GM12878 (cell line): ENCODE measurements around the gene GIMAP8. TPM values are rescaled to one million over a fixed set of nuclear protein-coding genes. Genes with fewer than 3 reads are reported as not detected.

Experiments used
- ATAC-seq: fragments of 200-7000 bp; cut with Tn5 transposase; 3 replicates; pipeline ENCODE4 v1.9.1; 2020; ENCODE audit warnings: mild to moderate bottlenecking, moderate library complexity
- BruUV-seq: library from RNA; stranded (reverse); fragments of 400-500 nt; replicated peaks from 2 replicates; lab custom pipeline; 2021; lab: Mats Ljungman, UMichigan
- CTCF ChIA-PET: fragments of 300-600 bp; sonication (Branson Sonifier 250); formaldehyde crosslinking; extraction: SDS; loops from one replicate; lab custom pipeline; 2021; ENCODE audit warnings: inconsistent platforms; lab: Yijun Ruan, JAX
- POLR2A ChIA-PET: fragments of 350-600 bp; formaldehyde crosslinking; extraction: SDS; loops from one replicate; lab custom pipeline; 2021; ENCODE audit warnings: inconsistent platforms; lab: Charles Lee
- RAD21 ChIA-PET: fragments of 300-600 bp; sonication (Branson Sonifier 250); formaldehyde crosslinking; loops from one replicate; lab custom pipeline; 2023; ENCODE audit warnings: antibody characterized with exemption; ENCODE audit not compliant: unreplicated experiment; lab: Charles Lee
- SMC1A ChIA-PET: fragments of 300-600 bp; sonication (Branson Sonifier 250); formaldehyde crosslinking; loops from one replicate; lab custom pipeline; 2023; ENCODE audit not compliant: unreplicated experiment, uncharacterized antibody; lab: Charles Lee
- DNase-seq: peaks from one replicate; pipeline ENCODE4 v3.0.0-alpha.2; 2011; ENCODE audit warnings: low read depth, low spot score
- FAIRE-seq: peaks from 3 replicates; lab custom pipeline; 2011; peaks lifted over from hg19 to GRCh38; lab: Jason Lieb, UNC
- H2AFZ ChIP-seq: 2 replicates; pipeline ENCODE4 v1.6.0; 2011; ENCODE audit warnings: low read depth, low read length, control low read depth; ENCODE audit not compliant: control insufficient read depth
- H3K27ac ChIP-seq: 2 replicates; pipeline ENCODE4 v1.5.1; 2011; ENCODE audit warnings: control low read depth; ENCODE audit not compliant: control insufficient read depth, insufficient read depth
- H3K27me3 ChIP-seq, 2 experiments: replicated peaks in 1 of 2; 2 replicates each; pipeline versions ENCODE4 v1.6.0 to v1.6.1; 2011; ENCODE audit warnings: low read length in 1 of 2; ENCODE audit not compliant: control insufficient read depth in 2 of 2, insufficient read depth in 2 of 2
- H3K36me3 ChIP-seq, 2 experiments: 2 replicates each; pipeline ENCODE4 v1.5.1; 2011; ENCODE audit warnings: low read length in 1 of 2; ENCODE audit not compliant: control insufficient read depth in 2 of 2, insufficient read depth in 2 of 2
- H3K4me1 ChIP-seq: 2 replicates; pipeline ENCODE4 v1.6.1; 2011; ENCODE audit warnings: mild to moderate bottlenecking, low read length, moderate library complexity, mixed read lengths; ENCODE audit not compliant: control insufficient read depth, insufficient read depth
- H3K4me2 ChIP-seq: 2 replicates; pipeline ENCODE4 v1.6.0; 2011; ENCODE audit warnings: control low read depth; ENCODE audit not compliant: control insufficient read depth, insufficient read depth
- H3K4me3 ChIP-seq: fragments of 200-600 bp; sonication (generic); 2 replicates; pipeline ENCODE4 v1.5.1; 2016
- H3K79me2 ChIP-seq: 2 replicates; pipeline ENCODE4 v1.6.0; 2011; ENCODE audit warnings: low read length; ENCODE audit not compliant: control insufficient read depth, insufficient read depth
- H3K9ac ChIP-seq: 2 replicates; pipeline ENCODE4 v1.8.0; 2011; ENCODE audit warnings: low read length, control low read depth, mixed read lengths; ENCODE audit not compliant: control insufficient read depth, insufficient read depth
- H3K9me3 ChIP-seq: replicated peaks from 3 replicates; pipeline ENCODE4 v1.5.1; 2011; ENCODE audit warnings: mild to moderate bottlenecking, low read length; ENCODE audit not compliant: control insufficient read depth, insufficient read depth
- H4K20me1 ChIP-seq: 2 replicates; pipeline ENCODE4 v1.6.0; 2011; ENCODE audit not compliant: control insufficient read depth, insufficient read depth
- ATF2 ChIP-seq: IDR thresholded peaks from 2 replicates; pipeline ENCODE4 v1.6.1; 2012; ENCODE audit warnings: low read length, inconsistent platforms
- E2F4 ChIP-seq: IDR thresholded peaks from 2 replicates; pipeline ENCODE4 v1.6.1; 2012; ENCODE audit warnings: low read depth, low read length, improper control_type of control experiment
- ELK1 ChIP-seq: IDR thresholded peaks from 2 replicates; pipeline ENCODE4 v1.6.1; 2012; ENCODE audit warnings: low read depth, low read length, improper control_type of control experiment
- GATAD2B ChIP-seq: fragments of 450-650 bp; conservative IDR thresholded peaks from 2 replicates; pipeline ENCODE4 v1.6.1; 2017; ENCODE audit warnings: low read depth, mild to moderate bottlenecking, moderate library complexity
- KLF5 ChIP-seq: fragments of 450-650 bp; IDR thresholded peaks from 2 replicates; pipeline ENCODE4 v1.6.1; 2014; ENCODE audit warnings: mild to moderate bottlenecking; ENCODE audit not compliant: partially characterized antibody
- NBN ChIP-seq: fragments of 450-650 bp; IDR thresholded peaks from 2 replicates; pipeline ENCODE4 v1.6.1; 2016
- SMAD1 ChIP-seq: fragments of 450-650 bp; IDR thresholded peaks from 2 replicates; pipeline ENCODE4 v1.6.1; 2018; ENCODE audit warnings: mild to moderate bottlenecking, low read depth; ENCODE audit not compliant: partially characterized antibody
- TCF12 ChIP-seq: IDR thresholded peaks from 2 replicates; pipeline ENCODE4 v1.6.1; 2011; ENCODE audit warnings: low read depth, mild to moderate bottlenecking, low read length
- YY1 ChIP-seq: IDR thresholded peaks from 2 replicates; pipeline ENCODE4 v1.6.1; 2011; ENCODE audit warnings: low read depth, mild to moderate bottlenecking, low read length
- ZNF207 ChIP-seq: fragments of 450-650 bp; IDR thresholded peaks from 2 replicates; pipeline ENCODE4 v1.6.1; 2014; ENCODE audit warnings: antibody characterized with exemption, mild to moderate bottlenecking, borderline replicate concordance
- ZNF384 ChIP-seq: IDR thresholded peaks from 2 replicates; pipeline ENCODE4 v1.6.1; 2012; ENCODE audit warnings: low read depth, mild to moderate bottlenecking, low read length, improper control_type of control experiment, borderline replicate concordance
- WGBS: methylation state at CpG from one replicate; pipeline ENCODE4 v1.1.6; 2016; ENCODE audit warnings: low lambda C conversion rate; ENCODE audit not compliant: insufficient replicate concordance, insufficient coverage; ENCODE audit errors: missing lambda C conversion rate; 5-methylcytosine and 5-hydroxymethylcytosine counted together
- in situ Hi-C: fragments of 300-500 bp; cut with MboI; formaldehyde crosslinking; loops from 9 replicates; pipeline ENCODE4 v1.14.3; 2018; ENCODE audit warnings: mixed read lengths
- intact Hi-C: fragments of 100-400 bp; cut with micrococcal nuclease; formaldehyde crosslinking; loops from one replicate; pipeline ENCODE4 v1.14.2; 2022; ENCODE audit not compliant: unreplicated experiment
- polyA plus RNA-seq, 11 experiments: library from polyadenylated mRNA; depleted of rRNA in 4 of 11; unstranded in 6 of 11; stranded (reverse) in 5 of 11; fragments of >200 nt; fragmentation: Nextera tagmentation in 4 of 11; fragmentation: Illumina TruSeq in 1 of 11; extraction: Ambion mirVana in 4 of 11; extraction: Trizol in 1 of 11; gene quantifications; 1 replicate in 1 of 11; 2 replicates in 10 of 11; pipeline versions ENCODE4 v1.2.1 to v1.2.3, GENCODE V29; 2011 to 2016; ENCODE audit warnings: inconsistent platforms in 2 of 11, missing spikeins in 2 of 11, low read depth in 1 of 11
- total RNA-seq, 4 experiments: library from RNA; depleted of rRNA in 3 of 4; stranded (reverse); fragments of >200 nt in 3 of 4; fragmentation: Illumina TruSeq in 1 of 4; extraction: Trizol in 1 of 4; gene quantifications; 2 replicates each; pipeline versions ENCODE4 v1.2.1 to v1.2.3, GENCODE V29; 2013 to 2021

The GIMAP8 gene
- total and polyA plus RNA-seq, 10 of the 15 experiments (the other 5 are each of a cell fraction or from before 2014, with no cell fraction given) = 0.66 to 9.7 (median 4.7) TPM

DNA sequence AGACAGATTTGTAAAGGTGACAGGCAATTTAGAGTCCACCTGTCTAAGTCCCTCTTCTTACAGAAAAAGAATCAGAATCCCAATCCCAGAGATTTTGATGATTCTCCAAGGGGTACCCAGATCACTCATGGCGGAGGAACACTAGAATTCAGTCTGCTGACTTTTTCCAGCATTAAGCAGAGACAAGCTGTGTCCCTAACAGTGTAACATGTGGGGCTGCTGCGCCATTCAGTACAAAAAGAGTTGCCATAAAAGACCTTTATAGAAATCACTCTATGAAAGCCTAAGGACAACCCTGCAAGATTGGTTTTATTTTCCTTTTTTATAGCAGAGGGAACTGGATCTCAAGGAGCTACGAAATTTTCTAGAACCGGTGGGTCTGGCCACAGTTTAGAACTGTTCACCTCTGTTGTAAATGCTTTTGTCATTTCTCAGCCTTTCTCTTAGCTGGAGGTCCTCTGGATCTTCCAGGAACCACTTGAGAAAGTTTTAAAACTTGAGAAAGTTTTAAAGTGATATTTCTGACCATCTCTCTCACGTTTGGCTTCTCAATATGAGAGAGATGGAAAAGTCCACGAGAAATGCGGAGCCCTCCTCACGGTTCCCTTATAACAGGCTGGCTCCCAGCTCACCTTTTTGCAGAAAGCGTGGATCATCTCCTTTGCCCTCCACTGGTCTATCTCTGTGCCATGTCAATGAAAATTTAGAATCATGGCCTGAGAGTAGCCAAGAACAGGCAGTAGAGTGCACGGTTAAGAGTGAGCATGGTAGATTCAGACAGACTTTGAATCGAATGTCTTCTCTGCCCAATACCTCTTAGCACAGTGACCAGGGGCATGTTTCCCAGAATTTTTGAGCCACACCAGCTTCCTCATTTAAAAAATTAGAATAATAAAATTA is 65.1 kb downstream of the GIMAP8 start:
- H3K79me2 ChIP-seq = peaks cover 26% of the 10 kb centered on the region
- DNase-seq = no peak
- WGBS = 14% methylated on average over 11 of the region's 11 CpGs
- TF ChIP-seq ATF2 (no peak), ZNF384 (no peak), E2F4 (no peak), NBN (no peak), GATAD2B (no peak), KLF5 (no peak), YY1 (no peak), ELK1 (no peak), ZNF207 (no peak), TCF12 (no peak), SMAD1 (no peak)
- TF ChIP-seq, all 136 proteins: peak for 0
- POLR2A ChIA-PET = no interaction called here
- FAIRE-seq = no peak
- BruUV-seq = no TSS peak
- no peaks in the 10 kb centered on the region for H4K20me1 ChIP-seq
- no peaks in the 10 kb centered on the region for H3K27me3 ChIP-seq
- peak; percentile 54 for ATAC-seq
- SMC1A ChIA-PET = interaction anchor here (0.8 to 1.3 kb wide), 2 partner anchors 152 to 239 kb away, joined by 3 to 4 read pairs; no protein-coding TSS in a partner anchor
- H3K9me3 ChIP-seq = peaks cover 7% of the 10 kb centered on the region; the same call in 1 of the 3 replicates
- H3K27ac ChIP-seq = peak overlapping the region; percentile 63
- H2AFZ ChIP-seq = peak overlapping the region; percentile 50
- no peaks in the 10 kb centered on the region; the same call in 1 of the 2 replicates for H3K4me1 ChIP-seq
- peak overlapping the region; percentile 72 for H3K9ac ChIP-seq
- peak overlapping the region; percentile 80 for H3K4me3 ChIP-seq
- in situ Hi-C loops (no loop called here), intact Hi-C loops (no loop called here)
- CTCF ChIA-PET = interaction anchor here (1.2 kb wide), 1 partner anchor 66 kb away, joined by 4 read pairs; no protein-coding TSS in a partner anchor
- no peaks in the 10 kb centered on the region; a peak in 1 of 4 replicates for H3K36me3 ChIP-seq
- peak overlapping the region; percentile 66 for H3K4me2 ChIP-seq
- RAD21 ChIA-PET = no interaction called here
